HUES64 (cell line): ENCODE measurements around the gene IQCF2.
"Not testable (repeated sequence)": the region's sequence is repeated elsewhere in the genome, so short reads cannot be mapped to it uniquely, and the experiment has no call there.

Source experiments
- H3K27ac ChIP-seq: 2 replicates; pipeline ENCODE4 v1.7.0; 2013; ENCODE audit warnings: low read depth, low read length, inconsistent platforms
- H3K27me3 ChIP-seq: 2 replicates; pipeline ENCODE4 v1.6.1; 2013; ENCODE audit warnings: mild to moderate bottlenecking, low read length; ENCODE audit not compliant: insufficient read depth
- H3K36me3 ChIP-seq: 2 replicates; pipeline ENCODE4 v1.6.1; 2013; ENCODE audit warnings: mild to moderate bottlenecking, low read length; ENCODE audit not compliant: insufficient read depth
- H3K4me1 ChIP-seq: 2 replicates; pipeline ENCODE4 v1.6.1; 2013; ENCODE audit warnings: mild to moderate bottlenecking, low read length, moderate library complexity; ENCODE audit not compliant: insufficient read depth
- H3K4me3 ChIP-seq: 2 replicates; pipeline ENCODE4 v1.5.1; 2013; ENCODE audit warnings: mild to moderate bottlenecking, low read length, moderate library complexity
- H3K9ac ChIP-seq: 2 replicates; pipeline ENCODE4 v1.6.1; 2013; ENCODE audit warnings: mild to moderate bottlenecking, low read depth, low read length
- H3K9me3 ChIP-seq: 2 replicates; pipeline ENCODE4 v1.6.1; 2013; ENCODE audit warnings: low read depth, low read length; ENCODE audit not compliant: insufficient read depth
- WGBS: fragments of 150-250, 120-280 bp; methylation state at CpG from one replicate; pipeline ENCODE4 v1.1.7; 2013; ENCODE audit warnings: missing lambda C conversion rate; 5-methylcytosine and 5-hydroxymethylcytosine counted together

Gene IQCF2

GRCh38 chr3:51836606-51837005 is 24.8 kb upstream of the IQCF2 start:
- Histone ChIP-seq H3K36me3 (no peaks in the 10 kb centered on the region), H3K27me3 (no peaks in the 10 kb centered on the region), H3K4me3 (no peak overlapping the region), H3K27ac (no peak overlapping the region), H3K4me1 (no peaks in the 10 kb centered on the region), H3K9me3 (0 out of 2 replicates have a peak, but pooled peaks cover 2% of the 10 kb centered on the region), H3K9ac (no peak overlapping the region)
- 95% methylated on average over 5 of the region's 5 CpGs for WGBS

GRCh38 chr3:51845129-51845528 is 16.3 kb upstream of the IQCF2 start:
- no peak overlapping the region for H3K9ac ChIP-seq
- WGBS = 70% methylated on average over 7 of the region's 7 CpGs
- H3K27me3 ChIP-seq = no peaks in the 10 kb centered on the region
- H3K4me1 ChIP-seq = peaks cover 12% of the 10 kb centered on the region; the same call in 1 of the 2 replicates
- H3K36me3 ChIP-seq = no peaks in the 10 kb centered on the region
- peak overlapping the region; percentile 21; the same call in 1 of the 2 replicates for H3K27ac ChIP-seq
- H3K4me3 ChIP-seq = no peak overlapping the region
- H3K9me3 ChIP-seq = no peaks in the 10 kb centered on the region

- not testable (repeated sequence) for H3K4me3 ChIP-seq, H3K27ac ChIP-seq, H3K9me3 ChIP-seq, H3K36me3 ChIP-seq, H3K4me1 ChIP-seq, H3K9ac ChIP-seq, H3K27me3 ChIP-seq
- 85% methylated on average over 1 of the region's 1 CpG for WGBS
Observed at GRCh38 chr3:51855411-51855810, 6.0 kb upstream of the IQCF2 start.

- no peak overlapping the region for H3K9ac ChIP-seq
- H3K4me3 ChIP-seq = no peak overlapping the region
- no peaks in the 10 kb centered on the region for H3K36me3 ChIP-seq
- H3K9me3 ChIP-seq = no peaks in the 10 kb centered on the region
- no peak overlapping the region for H3K27ac ChIP-seq
- H3K27me3 ChIP-seq = no peaks in the 10 kb centered on the region; the same call in 1 of the 2 replicates
- H3K4me1 ChIP-seq = no peaks in the 10 kb centered on the region
- WGBS = 77% methylated on average over 13 of the region's 13 CpGs
Observed at GRCh38 chr3:51862886-51863285, 1.5 kb downstream of the IQCF2 start.

GRCh38 chr3:51868896-51869295 is 7.5 kb downstream of the IQCF2 start:
- H3K27me3 ChIP-seq, H3K4me3 ChIP-seq, H3K27ac ChIP-seq, H3K36me3 ChIP-seq, H3K9ac ChIP-seq, H3K9me3 ChIP-seq, H3K4me1 ChIP-seq: not testable (repeated sequence)
- 93% methylated on average over 1 of the region's 1 CpG for WGBS

- Histone ChIP-seq H3K36me3 (no peaks in the 10 kb centered on the region), H3K9me3 (no peaks in the 10 kb centered on the region), H3K4me1 (no peaks in the 10 kb centered on the region), H3K27ac (no peak overlapping the region), H3K27me3 (no peaks in the 10 kb centered on the region), H3K9ac (no peak overlapping the region), H3K4me3 (no peak overlapping the region)
- WGBS = 83% methylated on average over 2 of the region's 2 CpGs
Observed at GRCh38 chr3:51869304-51869703, 7.9 kb downstream of the IQCF2 start.

GRCh38 chr3:51873253-51873766 is 11.9 kb downstream of the IQCF2 start:
- WGBS = 75% methylated on average over 1 of the region's 1 CpG
- Histone ChIP-seq H3K27me3 (no peaks in the 10 kb centered on the region), H3K9me3 (no peaks in the 10 kb centered on the region), H3K36me3 (no peaks in the 10 kb centered on the region), H3K4me1 (no peaks in the 10 kb centered on the region), H3K27ac (no peak overlapping the region), H3K4me3 (no peak overlapping the region), H3K9ac (no peak overlapping the region)

- no peak overlapping the region for H3K4me3 ChIP-seq
- no peaks in the 10 kb centered on the region for H3K27me3 ChIP-seq
- no peaks in the 10 kb centered on the region for H3K4me1 ChIP-seq
- H3K9ac ChIP-seq = no peak overlapping the region
- WGBS = 93% methylated on average over 10 of the region's 10 CpGs
- no peaks in the 10 kb centered on the region for H3K36me3 ChIP-seq
- H3K27ac ChIP-seq = no peak overlapping the region
- no peaks in the 10 kb centered on the region for H3K9me3 ChIP-seq
Observed at GRCh38 chr3:51873876-51874275, 12.5 kb downstream of the IQCF2 start.

- H3K9me3 ChIP-seq = no peaks in the 10 kb centered on the region
- H3K27me3 ChIP-seq = no peaks in the 10 kb centered on the region
- no peaks in the 10 kb centered on the region for H3K4me1 ChIP-seq
- H3K36me3 ChIP-seq = no peaks in the 10 kb centered on the region
- H3K4me3 ChIP-seq = no peak overlapping the region
- H3K9ac ChIP-seq = no peak overlapping the region
- WGBS = 88% methylated on average over 2 of the region's 2 CpGs
- no peak overlapping the region for H3K27ac ChIP-seq
Observed at GRCh38 chr3:51874411-51874810, 13.0 kb downstream of the IQCF2 start.

GRCh38 chr3:51874889-51875288 is 13.5 kb downstream of the IQCF2 start:
- Histone ChIP-seq H3K27me3 (no peaks in the 10 kb centered on the region), H3K9me3 (no peaks in the 10 kb centered on the region), H3K36me3 (no peaks in the 10 kb centered on the region), H3K4me1 (no peaks in the 10 kb centered on the region), H3K4me3 (no peak overlapping the region), H3K9ac (no peak overlapping the region), H3K27ac (no peak overlapping the region)
- 84% methylated on average over 2 of the region's 4 CpGs for WGBS

GRCh38 chr3:51875501-51875900 is 14.1 kb downstream of the IQCF2 start, which contains the start of gene IQCF5:
IQCF5 (minus strand) TSS chr3:51875601; CDS start chr3:51875531, 70 bp downstream.
- no peaks in the 10 kb centered on the region for H3K4me1 ChIP-seq
- no peak within 1 kb of the TSS for H3K4me3 ChIP-seq
- H3K27me3 ChIP-seq = no peaks in the 10 kb centered on the region
- no peak within 1 kb of the TSS for H3K9ac ChIP-seq
- no peaks in the 10 kb centered on the region for H3K36me3 ChIP-seq
- H3K27ac ChIP-seq = no peak within 1 kb of the TSS
- H3K9me3 ChIP-seq = no peaks in the 10 kb centered on the region
- 93% methylated on average over 4 of the region's 4 CpGs for WGBS

- Histone ChIP-seq H3K9me3 (no peaks in the 10 kb centered on the region), H3K27me3 (no peaks in the 10 kb centered on the region), H3K27ac (no peak overlapping the region), H3K9ac (no peak overlapping the region), H3K36me3 (no peaks in the 10 kb centered on the region), H3K4me3 (no peak overlapping the region), H3K4me1 (no peaks in the 10 kb centered on the region)
- WGBS = 78% methylated on average over 6 of the region's 6 CpGs
Observed at GRCh38 chr3:51876186-51876585, 14.8 kb downstream of the IQCF2 start.
